HG03354 (cell line): ENCODE measurements around the gene MYH15.

ENCODE experiments used
- ATAC-seq: cut with Tn5 transposase; IDR thresholded peaks from one replicate; pipeline ENCODE4 v1.9.1; 2021; ENCODE audit warnings: mild to moderate bottlenecking; ENCODE audit not compliant: unreplicated experiment, poor library complexity, severe bottlenecking

MYH15 gene

GRCh38 chr3:108511490-108511889 is 1.1 kb upstream of the MYH15 start:
- ATAC-seq = no peak

- ATAC-seq = no peak
These were observed 659 bp upstream of the MYH15 start for GRCh38 chr3:108511055-108511454.

- no peak for ATAC-seq
These were observed 525 bp downstream of the MYH15 start for GRCh38 chr3:108509871-108510270.

GRCh38 chr3:108509263-108509662 is 1.1 kb downstream of the MYH15 start:
- ATAC-seq = no peak

- ATAC-seq = no peak
These were observed 2.5 kb downstream of the MYH15 start for GRCh38 chr3:108507902-108508301.

- ATAC-seq = no peak
These were observed 4.6 kb downstream of the MYH15 start for GRCh38 chr3:108505811-108506210.

GRCh38 chr3:108503722-108504121 is 6.7 kb downstream of the MYH15 start:
- ATAC-seq = no peak

- ATAC-seq = no peak
These were observed 8.9 kb downstream of the MYH15 start for GRCh38 chr3:108501535-108501934.

GRCh38 chr3:108500728-108501127 is 9.7 kb downstream of the MYH15 start:
- ATAC-seq = no peak

- ATAC-seq = no peak
These were observed 13.1 kb downstream of the MYH15 start for GRCh38 chr3:108497271-108497670.

GRCh38 chr3:108495717-108496116 is 14.7 kb downstream of the MYH15 start:
- ATAC-seq = no peak

GRCh38 chr3:108494906-108495531 is 15.4 kb downstream of the MYH15 start:
- ATAC-seq = no peak

- ATAC-seq = no peak
These were observed 16.5 kb downstream of the MYH15 start for GRCh38 chr3:108493862-108494261.

- no peak for ATAC-seq
These were observed 18.9 kb downstream of the MYH15 start for GRCh38 chr3:108491456-108491855.

GRCh38 chr3:108489776-108490175 is 20.6 kb downstream of the MYH15 start:
- ATAC-seq = peak; percentile 82

- no peak for ATAC-seq
These were observed 21.8 kb downstream of the MYH15 start for GRCh38 chr3:108488631-108489030.

- no peak for ATAC-seq
These were observed 23.0 kb downstream of the MYH15 start for GRCh38 chr3:108487439-108487838.

- ATAC-seq = no peak
These were observed 23.5 kb downstream of the MYH15 start for GRCh38 chr3:108486941-108487340.

GRCh38 chr3:108486338-108486737 is 24.1 kb downstream of the MYH15 start:
- no peak for ATAC-seq

- no peak for ATAC-seq
These were observed 25.2 kb downstream of the MYH15 start for GRCh38 chr3:108485146-108485545.

GRCh38 chr3:108479224-108479623 is 31.2 kb downstream of the MYH15 start:
- no peak for ATAC-seq

GRCh38 chr3:108477511-108478147 is 32.8 kb downstream of the MYH15 start:
- peak; percentile 83 for ATAC-seq
